Bronchial epithelial cell (primary cell): ENCODE data around the gene DDX21. TPM values are rescaled to one million over a fixed set of nuclear protein-coding genes. Genes with fewer than 3 reads are reported as not detected.

Experiments used
- DNase-seq: peaks from one replicate; pipeline ENCODE4 v3.0.0-alpha.2; 2010; ENCODE audit warnings: low read depth
- FAIRE-seq: peaks from 2 replicates; lab custom pipeline; 2011; peaks lifted over from hg19 to GRCh38; lab: Jason Lieb, UNC
- H3K27me3 ChIP-seq: 2 replicates; pipeline ENCODE4 v1.5.1; 2011; ENCODE audit warnings: low read length; ENCODE audit not compliant: control insufficient read depth, insufficient read depth
- H3K36me3 ChIP-seq: 2 replicates; pipeline ENCODE4 v1.5.1; 2011; ENCODE audit warnings: low read length; ENCODE audit not compliant: control insufficient read depth, insufficient read depth
- H3K4me3 ChIP-seq: 2 replicates; pipeline ENCODE4 v1.5.1; 2011; ENCODE audit warnings: mild to moderate bottlenecking, low read depth, low read length, control low read depth
- CTCF ChIP-seq: IDR thresholded peaks from 2 replicates; pipeline ENCODE4 v1.5.1; 2011; ENCODE audit warnings: mild to moderate bottlenecking, moderate library complexity, low read length, control low read depth, inconsistent platforms; ENCODE audit not compliant: insufficient read depth, severe bottlenecking
- total RNA-seq: library from RNA; depleted of rRNA; stranded (reverse); fragments of >200 nt; gene quantifications from 2 replicates; pipeline ENCODE4 v1.2.1, GENCODE V29; 2014

Gene DDX21
- total RNA-seq, 1 donor from 2014 or later, result 193 TPM

GRCh38 chr10:68992636-68993440 lies 36.9 kb downstream of the DDX21 start:
- peak; percentile 67 for DNase-seq
- no peak for TF ChIP-seq CTCF
- no peak overlapping the region for H3K4me3 ChIP-seq
- no peak for FAIRE-seq
- no peaks in the 10 kb centered on the region for H3K36me3 ChIP-seq
- H3K27me3 ChIP-seq, result no peaks in the 10 kb centered on the region

DNA sequence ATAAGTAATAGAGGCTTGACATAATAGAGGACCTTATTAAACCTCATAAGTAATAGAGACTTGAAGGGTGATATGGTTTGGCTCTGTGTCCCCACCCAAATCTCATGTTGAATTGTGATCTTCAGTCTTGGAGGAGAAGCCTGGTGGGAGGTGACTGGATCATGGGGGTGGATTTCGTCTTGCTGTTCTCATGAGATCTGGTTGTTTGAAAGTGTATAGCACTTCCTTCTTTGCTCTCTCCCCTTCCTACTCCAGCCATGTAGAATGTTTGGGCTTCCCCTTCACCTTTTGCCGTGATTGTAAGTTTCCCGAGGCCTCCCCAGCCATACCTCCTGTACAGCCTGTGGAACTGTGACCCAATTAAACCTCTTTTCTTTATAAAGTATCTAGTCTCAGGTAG lies 41.2 kb downstream of the DDX21 start:
- peaks cover 1% of the 10 kb centered on the region for H3K36me3 ChIP-seq
- no peak overlapping the region for H3K4me3 ChIP-seq
- FAIRE-seq (no peak), DNase-seq (no peak)
- TF ChIP-seq CTCF, result no peak
- H3K27me3 ChIP-seq, result no peaks in the 10 kb centered on the region

DNA sequence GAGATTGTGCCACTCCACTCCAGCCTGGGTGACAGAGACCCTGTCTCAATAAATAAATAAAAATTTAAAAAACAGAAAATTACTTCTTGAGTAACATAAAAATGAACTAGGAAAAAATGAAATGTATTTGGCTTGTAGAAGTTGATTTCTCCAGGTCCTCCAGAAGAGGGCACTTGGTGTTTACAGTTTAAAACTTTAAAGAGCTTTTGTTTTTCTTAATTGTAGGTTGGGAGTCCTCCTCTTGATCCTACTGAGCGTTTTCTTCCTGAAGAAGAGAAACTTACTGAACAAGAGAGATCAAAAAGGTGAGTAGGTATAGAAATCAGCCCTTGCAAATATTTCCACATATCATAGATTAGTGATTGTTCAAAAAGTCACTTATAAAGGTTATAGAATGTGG lies 48.9 kb downstream of the DDX21 start:
- peak; percentile 26 for TF ChIP-seq CTCF
- FAIRE-seq (no peak), DNase-seq (peak; percentile 45)
- Histone ChIP-seq H3K36me3 (peaks cover 1% of the 10 kb centered on the region), H3K4me3 (no peak overlapping the region), H3K27me3 (no peaks in the 10 kb centered on the region)

GRCh38 chr10:69005704-69006485 lies 49.9 kb downstream of the DDX21 start:
- H3K36me3 ChIP-seq, result peaks cover 3% of the 10 kb centered on the region

DNA sequence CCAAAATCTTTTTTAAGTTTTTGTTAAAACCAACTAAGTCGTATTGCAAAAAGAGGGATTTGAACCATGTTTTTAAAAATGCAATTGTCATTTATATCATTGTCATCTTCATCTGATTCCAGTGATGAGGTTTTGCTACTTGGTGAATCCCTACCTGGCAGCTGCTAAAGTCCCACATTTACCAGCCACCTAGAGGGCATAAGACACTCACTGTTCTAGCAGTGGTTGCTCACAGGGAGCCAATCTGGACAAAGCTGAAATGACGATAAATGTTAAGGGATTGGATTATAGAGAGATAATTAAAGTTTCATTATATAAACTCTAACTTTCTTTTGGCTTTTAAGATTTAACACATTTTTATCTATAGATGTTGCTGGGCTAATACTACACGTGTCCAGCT lies 51.3 kb downstream of the DDX21 start:
- H3K36me3 ChIP-seq, result peaks cover 2% of the 10 kb centered on the region
- FAIRE-seq (no peak), DNase-seq (no peak)
- H3K27me3 ChIP-seq, result no peaks in the 10 kb centered on the region
- TF ChIP-seq CTCF, result no peak
- no peak overlapping the region for H3K4me3 ChIP-seq

More at GRCh38 chr10:69005704-69006485, 49.9 kb downstream of the DDX21 start:
- Histone ChIP-seq H3K4me3 (no peak overlapping the region), H3K27me3 (no peaks in the 10 kb centered on the region)
- FAIRE-seq (no peak), DNase-seq (no peak)
- TF ChIP-seq CTCF, result no peak
